HG03196 (cell line): Measurements from ENCODE around the gene ANO1.

Source experiments
- ATAC-seq: cut with Tn5 transposase; IDR thresholded peaks from one replicate; pipeline ENCODE4 v1.9.1; 2021; ENCODE audit not compliant: unreplicated experiment

The ANO1 gene

GRCh38 chr11:70072861-70073755 is 5.0 kb upstream of the ANO1 start:
- ATAC-seq, result no peak

GRCh38 chr11:70073871-70074371 is 4.2 kb upstream of the ANO1 start:
- no peak for ATAC-seq

GRCh38 chr11:70074746-70075145 is 3.4 kb upstream of the ANO1 start:
- no peak for ATAC-seq

- no peak for ATAC-seq
Observed at GRCh38 chr11:70075836-70076235, 2.3 kb upstream of the ANO1 start.

- no peak for ATAC-seq
Observed at GRCh38 chr11:70076461-70076931, 1.6 kb upstream of the ANO1 start.

- no peak for ATAC-seq
Observed at GRCh38 chr11:70077411-70078094, 564 bp upstream of the ANO1 start.

- no peak for ATAC-seq
Observed at GRCh38 chr11:70078781-70079616, 882 bp downstream of the ANO1 start.

GRCh38 chr11:70079691-70080090 is 1.6 kb downstream of the ANO1 start:
- ATAC-seq, result no peak

- ATAC-seq, result no peak
Observed at GRCh38 chr11:70080763-70081162, 2.6 kb downstream of the ANO1 start.

GRCh38 chr11:70082829-70083228 is 4.7 kb downstream of the ANO1 start:
- no peak for ATAC-seq

- ATAC-seq, result no peak
Observed at GRCh38 chr11:70084046-70084984, 6.2 kb downstream of the ANO1 start.

- no peak for ATAC-seq
Observed at GRCh38 chr11:70085815-70086769, 8.0 kb downstream of the ANO1 start.

GRCh38 chr11:70087446-70088167 is 9.5 kb downstream of the ANO1 start:
- no peak for ATAC-seq

GRCh38 chr11:70088735-70089250 is 10.7 kb downstream of the ANO1 start:
- no peak for ATAC-seq

GRCh38 chr11:70089631-70090030 is 11.5 kb downstream of the ANO1 start:
- no peak for ATAC-seq

- no peak for ATAC-seq
Observed at GRCh38 chr11:70090961-70091381, 12.9 kb downstream of the ANO1 start.

GRCh38 chr11:70091638-70092037 is 13.5 kb downstream of the ANO1 start:
- ATAC-seq, result no peak
